ENCODE data around the gene NAGS. TPM values are rescaled to one million over a fixed set of nuclear protein-coding genes. Genes with fewer than 3 reads are reported as not detected.
A peak's percentile ranks its signal among the peaks of the same experiment; 100 is the strongest.
"Not testable (repeated sequence)": the region's sequence is repeated elsewhere in the genome, so short reads cannot be mapped to it uniquely, and the experiment has no call there.

The NAGS gene
- total RNA-seq, 1 donor from 2014 or later = 0.11 TPM

GRCh38 chr17:43987131-43988021 is 17.0 kb upstream of the NAGS start:
- Histone ChIP-seq H3K9me3 (replicated peaks) (no peaks in the 10 kb centered on the region), H3K36me3 (no peaks in the 10 kb centered on the region), H3K4me1 (peaks cover 32% of the 10 kb centered on the region), H3K4me3 (no peak overlapping the region), H3K27ac (replicated peaks) (peak overlapping the region; percentile 64), H3K27me3 (ENCODE audit: low read depth) (peaks cover 48% of the 10 kb centered on the region)
- no peak for DNase-seq
- intact Hi-C loops (cut with micrococcal nuclease) = no loop called here
- TF ChIP-seq CTCF (IDR thresholded peaks at IDR 0.05; ENCODE audit: borderline replicate concordance) = no peak

- H3K9me3 ChIP-seq (replicated peaks) = no peaks in the 10 kb centered on the region
- intact Hi-C loops (cut with micrococcal nuclease) = no loop called here
- H3K36me3 ChIP-seq = no peaks in the 10 kb centered on the region
- H3K4me3 ChIP-seq = no peak overlapping the region
- H3K27me3 ChIP-seq (ENCODE audit: low read depth) = peaks cover 41% of the 10 kb centered on the region
- no peak for TF ChIP-seq CTCF (IDR thresholded peaks at IDR 0.05; ENCODE audit: borderline replicate concordance)
- peaks cover 31% of the 10 kb centered on the region for H3K4me1 ChIP-seq
- no peak for DNase-seq
- H3K27ac ChIP-seq (replicated peaks) = no peak overlapping the region
Observed at GRCh38 chr17:43988301-43988700, 16.1 kb upstream of the NAGS start.

DNA sequence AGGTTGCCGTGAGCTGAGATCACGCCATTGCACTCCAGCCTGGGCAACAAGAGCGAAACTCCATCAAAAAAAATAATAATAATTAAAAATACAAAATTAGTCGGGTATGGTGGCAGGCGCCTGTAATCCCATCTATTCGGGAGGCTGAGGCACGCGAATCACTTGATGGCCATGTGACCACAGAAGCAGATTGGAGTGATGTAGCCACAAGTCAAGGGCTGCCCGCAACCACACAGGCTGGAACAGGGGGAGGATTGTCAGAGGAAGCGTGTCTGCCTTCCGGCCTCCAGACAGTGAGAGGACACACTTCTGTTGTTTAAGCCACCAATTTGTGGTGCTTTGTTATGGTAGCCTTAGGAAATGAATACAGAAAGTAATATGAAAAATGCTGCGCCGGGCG is 11.8 kb upstream of the NAGS start:
- intact Hi-C loops (cut with micrococcal nuclease) = loop anchor here (10.0 kb wide), 1 partner anchor 48 kb away; the partner anchor contains the start of gene PPY
- peaks cover 9% of the 10 kb centered on the region for H3K27me3 ChIP-seq (ENCODE audit: low read depth)
- no peak for DNase-seq
- no peaks in the 10 kb centered on the region for H3K36me3 ChIP-seq
- no peak for TF ChIP-seq CTCF (IDR thresholded peaks at IDR 0.05; ENCODE audit: borderline replicate concordance)
- H3K27ac ChIP-seq (replicated peaks) = no peak overlapping the region
- H3K9me3 ChIP-seq (replicated peaks) = no peaks in the 10 kb centered on the region
- H3K4me1 ChIP-seq = peaks cover 12% of the 10 kb centered on the region
- H3K4me3 ChIP-seq = no peak overlapping the region

DNA sequence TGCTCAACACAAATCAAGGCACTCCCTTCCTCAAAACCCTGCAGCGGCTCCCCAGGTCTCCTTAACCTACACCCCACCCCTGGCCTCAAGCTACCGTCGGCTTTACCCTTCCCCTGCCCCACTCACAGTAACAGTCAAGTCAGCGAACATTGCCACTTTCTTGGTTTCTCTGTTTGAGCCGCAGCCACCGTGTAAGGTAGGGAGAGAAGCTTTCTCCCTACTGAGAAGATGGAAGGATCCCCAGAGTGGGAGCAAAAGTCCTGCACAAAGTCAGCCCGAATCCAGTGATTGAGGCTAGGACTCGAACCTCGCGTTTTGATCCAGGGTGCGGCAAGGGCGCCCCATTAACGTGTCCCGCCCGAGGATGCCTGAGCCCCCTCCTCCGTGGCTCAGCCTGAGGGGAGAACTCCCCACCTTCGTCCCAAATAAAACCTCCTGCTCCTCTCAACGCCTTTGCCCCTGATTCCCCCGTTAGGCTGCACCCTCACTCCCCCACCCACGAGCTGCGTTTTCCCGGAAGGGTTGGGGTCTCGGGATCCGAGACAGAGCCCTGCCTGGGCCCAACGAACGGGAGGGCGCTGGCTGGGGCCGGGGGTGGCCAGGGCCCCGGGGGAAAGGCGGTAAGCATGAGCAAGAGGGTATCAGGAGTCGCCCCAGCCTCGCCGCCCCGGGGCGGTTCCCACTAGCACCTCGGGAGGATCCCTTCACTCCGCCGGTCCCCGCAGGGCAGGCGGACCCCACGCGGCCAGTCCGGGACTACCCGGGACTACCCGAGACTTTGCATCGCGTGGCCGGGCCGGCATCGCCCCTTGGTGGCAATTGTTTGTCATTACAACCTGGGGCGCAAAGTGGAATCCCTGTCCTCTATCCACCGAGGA is 9.9 kb upstream of the NAGS start:
- TF ChIP-seq CTCF (IDR thresholded peaks at IDR 0.05; ENCODE audit: borderline replicate concordance) = peak; percentile 89
- Histone ChIP-seq H3K4me3 (peak overlapping the region; percentile 51), H3K9me3 (replicated peaks) (no peaks in the 10 kb centered on the region), H3K4me1 (peaks cover 8% of the 10 kb centered on the region), H3K36me3 (no peaks in the 10 kb centered on the region), H3K27ac (replicated peaks) (no peak overlapping the region), H3K27me3 (ENCODE audit: low read depth) (peaks cover 5% of the 10 kb centered on the region)
- peak; percentile 54 for DNase-seq
- intact Hi-C loops (cut with micrococcal nuclease) = loop anchor here (10.0 kb wide), 1 partner anchor 50 kb away; the partner anchor contains the start of gene PPY

DNA sequence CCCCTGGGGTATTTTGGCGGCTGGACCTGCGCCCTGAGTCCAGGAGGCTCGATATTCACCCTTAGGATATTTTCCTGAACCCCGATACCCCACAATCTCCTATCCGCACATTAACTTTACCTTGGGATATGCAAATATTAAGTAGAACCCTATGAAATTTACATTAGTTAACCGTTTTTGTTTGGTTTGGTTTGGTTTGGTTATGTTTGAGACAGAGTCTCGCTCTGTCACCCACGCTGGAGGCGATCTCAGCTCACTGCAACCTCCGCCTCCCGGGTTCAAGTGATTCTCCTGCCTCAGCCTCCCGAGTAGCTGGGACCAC is 9.3 kb upstream of the NAGS start:
- intact Hi-C loops (cut with micrococcal nuclease) = loop anchor here (10.0 kb wide), 1 partner anchor 50 kb away; the partner anchor contains the start of gene PPY
- TF ChIP-seq CTCF (IDR thresholded peaks at IDR 0.05; ENCODE audit: borderline replicate concordance) = no peak
- Histone ChIP-seq H3K4me1 (peaks cover 8% of the 10 kb centered on the region), H3K27ac (replicated peaks) (no peak overlapping the region), H3K27me3 (ENCODE audit: low read depth) (peaks cover 5% of the 10 kb centered on the region), H3K36me3 (no peaks in the 10 kb centered on the region), H3K9me3 (replicated peaks) (no peaks in the 10 kb centered on the region), H3K4me3 (no peak overlapping the region)
- no peak for DNase-seq

DNA sequence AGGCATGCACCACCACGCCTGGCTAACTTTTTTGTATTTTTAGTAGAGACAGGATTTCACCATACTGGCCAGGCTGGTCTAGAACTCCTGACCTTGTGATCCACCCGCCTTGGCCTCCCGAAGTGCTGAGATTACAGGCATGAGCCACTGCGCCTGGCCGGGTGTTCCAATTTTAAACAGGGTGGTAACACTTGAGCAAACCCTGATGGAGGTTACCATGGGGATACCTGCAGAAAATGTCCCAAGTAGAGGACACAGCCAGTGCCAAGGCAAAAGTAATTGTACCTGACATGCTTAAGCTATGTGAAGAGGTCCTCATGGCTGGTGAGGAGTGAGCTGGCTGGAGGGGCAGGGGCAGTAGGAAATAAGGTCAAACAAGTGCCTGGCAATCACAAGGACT is 7.2 kb upstream of the NAGS start:
- not testable (repeated sequence) for H3K9me3 ChIP-seq (replicated peaks); DNase-seq; H3K4me1 ChIP-seq; H3K36me3 ChIP-seq; H3K27ac ChIP-seq (replicated peaks); H3K4me3 ChIP-seq
- H3K27me3 ChIP-seq (ENCODE audit: low read depth) = peaks cover 11% of the 10 kb centered on the region
- intact Hi-C loops (cut with micrococcal nuclease) = loop anchor here (10.0 kb wide), 1 partner anchor 52 kb away; the partner anchor contains the start of gene PPY

All from left ventricle myocardium inferior (tissue), 1 donor.